ENCODE measurements around the gene TMEM270.

TMEM270 gene

DNA sequence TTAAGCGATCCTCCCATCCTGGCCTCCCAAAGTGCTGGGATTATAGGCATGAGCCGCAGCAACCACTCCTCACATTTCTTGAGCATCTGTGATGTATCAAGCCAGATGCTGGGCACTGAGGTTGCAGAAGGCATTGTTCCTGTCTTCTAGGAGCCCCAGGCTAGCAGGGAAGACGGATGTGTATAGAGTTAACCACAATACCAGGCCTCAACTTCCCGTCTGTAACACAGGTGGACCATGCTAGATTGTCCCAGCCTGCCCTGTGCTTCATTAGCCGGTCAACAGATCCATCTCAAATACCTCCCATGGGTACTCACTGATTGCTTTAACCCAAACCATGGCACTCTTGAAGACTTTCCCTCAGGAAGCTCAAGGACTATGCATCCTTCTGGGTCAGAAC lies 32.0 kb upstream of the TMEM270 start:
- DNase-seq (ENCODE audit: extremely low read depth, low read depth): no peak
- H3K4me3 ChIP-seq (replicated peaks; ENCODE audit: low read depth, low read length): no peak overlapping the region
- TF ChIP-seq, protein P1, sequence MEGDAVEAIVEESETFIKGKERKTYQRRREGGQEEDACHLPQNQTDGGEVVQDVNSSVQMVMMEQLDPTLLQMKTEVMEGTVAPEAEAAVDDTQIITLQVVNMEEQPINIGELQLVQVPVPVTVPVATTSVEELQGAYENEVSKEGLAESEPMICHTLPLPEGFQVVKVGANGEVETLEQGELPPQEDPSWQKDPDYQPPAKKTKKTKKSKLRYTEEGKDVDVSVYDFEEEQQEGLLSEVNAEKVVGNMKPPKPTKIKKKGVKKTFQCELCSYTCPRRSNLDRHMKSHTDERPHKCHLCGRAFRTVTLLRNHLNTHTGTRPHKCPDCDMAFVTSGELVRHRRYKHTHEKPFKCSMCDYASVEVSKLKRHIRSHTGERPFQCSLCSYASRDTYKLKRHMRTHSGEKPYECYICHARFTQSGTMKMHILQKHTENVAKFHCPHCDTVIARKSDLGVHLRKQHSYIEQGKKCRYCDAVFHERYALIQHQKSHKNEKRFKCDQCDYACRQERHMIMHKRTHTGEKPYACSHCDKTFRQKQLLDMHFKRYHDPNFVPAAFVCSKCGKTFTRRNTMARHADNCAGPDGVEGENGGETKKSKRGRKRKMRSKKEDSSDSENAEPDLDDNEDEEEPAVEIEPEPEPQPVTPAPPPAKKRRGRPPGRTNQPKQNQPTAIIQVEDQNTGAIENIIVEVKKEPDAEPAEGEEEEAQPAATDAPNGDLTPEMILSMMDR (IDR thresholded peaks at IDR 0.05; ENCODE audit: low read depth, low read length, missing control alignments): no peak

GRCh38 chr7:73829505-73829904 lies 31.5 kb upstream of the TMEM270 start:
- no peak for DNase-seq (ENCODE audit: extremely low read depth, low read depth)
- H3K4me3 ChIP-seq (replicated peaks; ENCODE audit: low read depth, low read length): no peak overlapping the region
- TF ChIP-seq, protein P1 (IDR thresholded peaks at IDR 0.05; ENCODE audit: low read depth, low read length, missing control alignments): no peak

GRCh38 chr7:73829921-73830680 lies 30.9 kb upstream of the TMEM270 start:
- DNase-seq (ENCODE audit: extremely low read depth, low read depth): no peak
- no peak overlapping the region for H3K4me3 ChIP-seq (replicated peaks; ENCODE audit: low read depth, low read length)
- TF ChIP-seq, protein P1 (IDR thresholded peaks at IDR 0.05; ENCODE audit: low read depth, low read length, missing control alignments): no peak

DNA sequence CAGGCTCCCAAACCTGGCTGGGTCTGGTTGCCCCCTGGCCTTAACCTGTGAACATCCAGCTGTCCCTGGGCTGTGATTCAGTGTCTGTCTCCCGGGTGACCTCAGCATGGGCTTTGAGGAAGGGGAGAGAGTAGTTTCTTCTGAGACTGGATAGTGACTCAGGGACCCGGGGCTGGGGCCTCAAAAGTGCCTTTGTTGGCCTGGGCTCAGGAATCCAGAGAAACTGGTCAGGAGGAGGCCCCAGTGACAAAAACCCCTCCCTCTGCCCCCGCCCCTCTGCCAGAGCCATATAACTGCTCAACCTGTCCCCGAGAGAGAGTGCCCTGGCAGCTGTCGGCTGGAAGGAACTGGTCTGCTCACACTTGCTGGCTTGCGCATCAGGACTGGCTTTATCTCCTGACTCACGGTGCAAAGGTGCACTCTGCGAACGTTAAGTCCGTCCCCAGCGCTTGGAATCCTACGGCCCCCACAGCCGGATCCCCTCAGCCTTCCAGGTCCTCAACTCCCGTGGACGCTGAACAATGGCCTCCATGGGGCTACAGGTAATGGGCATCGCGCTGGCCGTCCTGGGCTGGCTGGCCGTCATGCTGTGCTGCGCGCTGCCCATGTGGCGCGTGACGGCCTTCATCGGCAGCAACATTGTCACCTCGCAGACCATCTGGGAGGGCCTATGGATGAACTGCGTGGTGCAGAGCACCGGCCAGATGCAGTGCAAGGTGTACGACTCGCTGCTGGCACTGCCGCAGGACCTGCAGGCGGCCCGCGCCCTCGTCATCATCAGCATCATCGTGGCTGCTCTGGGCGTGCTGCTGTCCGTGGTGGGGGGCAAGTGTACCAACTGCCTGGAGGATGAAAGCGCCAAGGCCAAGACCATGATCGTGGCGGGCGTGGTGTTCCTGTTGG lies 30.0 kb upstream of the TMEM270 start, which contains the start of gene CLDN4:
CLDN4 (plus strand) TSS at position 316 of the 903 bp plus-strand sequence; CDS start at position 522, 206 bp downstream.
- DNase-seq (ENCODE audit: extremely low read depth, low read depth): no peak
- no peak within 1 kb of the TSS for H3K4me3 ChIP-seq (replicated peaks; ENCODE audit: low read depth, low read length)

DNA sequence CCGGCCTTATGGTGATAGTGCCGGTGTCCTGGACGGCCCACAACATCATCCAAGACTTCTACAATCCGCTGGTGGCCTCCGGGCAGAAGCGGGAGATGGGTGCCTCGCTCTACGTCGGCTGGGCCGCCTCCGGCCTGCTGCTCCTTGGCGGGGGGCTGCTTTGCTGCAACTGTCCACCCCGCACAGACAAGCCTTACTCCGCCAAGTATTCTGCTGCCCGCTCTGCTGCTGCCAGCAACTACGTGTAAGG lies 29.4 kb upstream of the TMEM270 start:
- DNase-seq (ENCODE audit: extremely low read depth, low read depth): no peak
- TF ChIP-seq, protein P1 (IDR thresholded peaks at IDR 0.05; ENCODE audit: low read depth, low read length, missing control alignments): no peak
- H3K4me3 ChIP-seq (replicated peaks; ENCODE audit: low read depth, low read length): no peak overlapping the region

More for the DNA sequence above, 30.0 kb upstream of the TMEM270 start, which contains the start of gene CLDN4:
- TF ChIP-seq, protein P1 (IDR thresholded peaks at IDR 0.05; ENCODE audit: low read depth, low read length, missing control alignments): no peak

DNA sequence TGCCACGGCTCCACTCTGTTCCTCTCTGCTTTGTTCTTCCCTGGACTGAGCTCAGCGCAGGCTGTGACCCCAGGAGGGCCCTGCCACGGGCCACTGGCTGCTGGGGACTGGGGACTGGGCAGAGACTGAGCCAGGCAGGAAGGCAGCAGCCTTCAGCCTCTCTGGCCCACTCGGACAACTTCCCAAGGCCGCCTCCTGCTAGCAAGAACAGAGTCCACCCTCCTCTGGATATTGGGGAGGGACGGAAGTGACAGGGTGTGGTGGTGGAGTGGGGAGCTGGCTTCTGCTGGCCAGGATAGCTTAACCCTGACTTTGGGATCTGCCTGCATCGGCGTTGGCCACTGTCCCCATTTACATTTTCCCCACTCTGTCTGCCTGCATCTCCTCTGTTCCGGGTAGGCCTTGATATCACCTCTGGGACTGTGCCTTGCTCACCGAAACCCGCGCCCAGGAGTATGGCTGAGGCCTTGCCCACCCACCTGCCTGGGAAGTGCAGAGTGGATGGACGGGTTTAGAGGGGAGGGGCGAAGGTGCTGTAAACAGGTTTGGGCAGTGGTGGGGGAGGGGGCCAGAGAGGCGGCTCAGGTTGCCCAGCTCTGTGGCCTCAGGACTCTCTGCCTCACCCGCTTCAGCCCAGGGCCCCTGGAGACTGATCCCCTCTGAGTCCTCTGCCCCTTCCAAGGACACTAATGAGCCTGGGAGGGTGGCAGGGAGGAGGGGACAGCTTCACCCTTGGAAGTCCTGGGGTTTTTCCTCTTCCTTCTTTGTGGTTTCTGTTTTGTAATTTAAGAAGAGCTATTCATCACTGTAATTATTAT lies 28.9 kb upstream of the TMEM270 start:
- no peak for DNase-seq (ENCODE audit: extremely low read depth, low read depth)
- TF ChIP-seq, protein P1 (IDR thresholded peaks at IDR 0.05; ENCODE audit: low read depth, low read length, missing control alignments): no peak
- no peak overlapping the region for H3K4me3 ChIP-seq (replicated peaks; ENCODE audit: low read depth, low read length)
